Common myeloid progenitor, CD34-positive (primary cell): ENCODE results near the gene PTPRD.

Experiments
- CTCF ChIA-PET: fragments of 350-600 bp; sonication (Branson Sonifier 250); formaldehyde crosslinking; loops from one replicate; lab custom pipeline; 2021; ENCODE audit warnings: antibody characterized with exemption; lab: Charles Lee
- POLR2A ChIA-PET: fragments of 350-600 bp; sonication (Branson Sonifier 250); formaldehyde crosslinking; loops from one replicate; lab custom pipeline; 2021; ENCODE audit warnings: antibody characterized with exemption; lab: Charles Lee
- DNase-seq, 3 donors: peaks; one replicate each; pipeline versions ENCODE4 v3.0.0 to v3.0.0-alpha.2; 2013
- H3K27ac ChIP-seq, 2 experiments: 1 replicate in 1 of 2; 2 replicates in 1 of 2; pipeline ENCODE4 v1.7.0; 2013; ENCODE audit warnings: inconsistent platforms in 2 of 2, low read length in 2 of 2, mild to moderate bottlenecking in 2 of 2, low read depth in 1 of 2, moderate library complexity in 1 of 2; ENCODE audit not compliant: severe bottlenecking in 2 of 2, insufficient read depth in 1 of 2, poor library complexity in 1 of 2
- H3K27me3 ChIP-seq, 5 experiments: replicated peaks in 2 of 5; 1 replicate in 3 of 5; 2 replicates in 2 of 5; pipeline versions ENCODE4 v1.6.1 to v1.7.0; 2013; ENCODE audit warnings: low read length in 4 of 5, mild to moderate bottlenecking in 2 of 5, moderate library complexity in 2 of 5, inconsistent platforms in 1 of 5; ENCODE audit not compliant: insufficient read depth in 5 of 5, control insufficient read depth in 4 of 5
- H3K36me3 ChIP-seq, 4 experiments: 1 replicate in 2 of 4; 2 replicates in 2 of 4; pipeline versions ENCODE4 v1.6.1 to v1.7.0; 2013; ENCODE audit warnings: low read length in 3 of 4, control low read depth in 1 of 4, mild to moderate bottlenecking in 1 of 4; ENCODE audit not compliant: control insufficient read depth in 4 of 4, insufficient read depth in 4 of 4
- H3K4me1 ChIP-seq, 4 experiments: 1 replicate in 3 of 4; 2 replicates in 1 of 4; pipeline versions ENCODE4 v1.6.1 to v1.7.1; 2013; ENCODE audit warnings: low read length in 3 of 4, mild to moderate bottlenecking in 3 of 4, control low read depth in 1 of 4, inconsistent platforms in 1 of 4, moderate library complexity in 1 of 4; ENCODE audit not compliant: control insufficient read depth in 4 of 4, insufficient read depth in 4 of 4; ENCODE audit errors: control extremely low read depth in 1 of 4
- H3K4me3 ChIP-seq, 7 experiments: 1 replicate in 4 of 7; 2 replicates in 3 of 7; pipeline versions ENCODE4 v1.5.1 to v1.7.0; 2013; ENCODE audit warnings: mild to moderate bottlenecking in 7 of 7, low read length in 6 of 7, moderate library complexity in 6 of 7, inconsistent platforms in 2 of 7, low read depth in 2 of 7, control low read depth in 1 of 7; ENCODE audit not compliant: insufficient read depth in 4 of 7, control insufficient read depth in 1 of 7; ENCODE audit errors: extremely low read depth in 1 of 7
- H3K9me3 ChIP-seq, 5 experiments: 1 replicate in 4 of 5; 2 replicates in 1 of 5; pipeline versions ENCODE4 v1.6.1 to v1.7.1; 2013; ENCODE audit warnings: low read length in 4 of 5, mild to moderate bottlenecking in 2 of 5, inconsistent platforms in 1 of 5, low read depth in 1 of 5, moderate library complexity in 1 of 5; ENCODE audit not compliant: control insufficient read depth in 4 of 5, insufficient read depth in 2 of 5; ENCODE audit errors: control extremely low read depth in 1 of 5
- WGBS: methylation state at CpG from one replicate; pipeline ENCODE4 v1.1.5; 2013; ENCODE audit not compliant: insufficient coverage; 5-methylcytosine and 5-hydroxymethylcytosine counted together

Gene PTPRD

DNA sequence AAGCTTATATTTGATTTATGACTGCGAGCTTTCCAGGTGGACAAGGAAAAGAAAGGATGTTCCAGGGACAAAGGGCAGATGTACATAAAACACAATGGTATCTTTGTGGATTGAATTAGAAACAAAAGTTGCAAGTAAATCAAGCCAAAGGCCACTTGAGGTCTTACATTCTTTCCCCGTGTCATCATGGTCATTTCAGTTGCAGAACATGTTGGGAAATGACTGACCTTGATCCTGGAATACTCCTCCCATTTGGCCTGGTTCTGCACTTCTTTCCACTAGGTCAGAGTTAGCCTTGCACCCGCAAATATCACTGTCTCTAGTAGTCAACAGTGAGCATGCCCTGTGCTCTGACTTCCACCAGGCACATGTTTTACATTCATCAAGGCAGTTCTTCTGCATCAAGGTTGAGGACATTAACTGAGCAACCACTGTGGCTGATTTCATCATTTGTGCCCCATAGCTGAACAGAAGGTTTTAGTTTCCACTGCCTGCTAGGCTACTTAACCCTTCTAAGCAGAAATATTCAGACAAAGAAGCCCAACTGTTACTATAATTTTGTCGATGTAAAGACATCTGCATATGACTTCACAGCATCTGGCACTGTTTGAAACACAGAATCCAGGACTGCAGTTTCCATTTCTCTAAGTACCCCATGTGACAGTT is 1651.5 kb downstream of the PTPRD start:
- H3K27ac ChIP-seq: no peak overlapping the region
- WGBS: 89% methylated on average over 4 of the region's 4 CpGs
- H3K4me1 ChIP-seq: no peaks in the 10 kb centered on the region
- no peaks in the 10 kb centered on the region for H3K36me3 ChIP-seq
- no peak for DNase-seq
- no peak overlapping the region for H3K4me3 ChIP-seq
- no peaks in the 10 kb centered on the region for H3K9me3 ChIP-seq
- POLR2A ChIA-PET: no interaction called here
- CTCF ChIA-PET: no interaction called here
- no peaks in the 10 kb centered on the region for H3K27me3 ChIP-seq

DNA sequence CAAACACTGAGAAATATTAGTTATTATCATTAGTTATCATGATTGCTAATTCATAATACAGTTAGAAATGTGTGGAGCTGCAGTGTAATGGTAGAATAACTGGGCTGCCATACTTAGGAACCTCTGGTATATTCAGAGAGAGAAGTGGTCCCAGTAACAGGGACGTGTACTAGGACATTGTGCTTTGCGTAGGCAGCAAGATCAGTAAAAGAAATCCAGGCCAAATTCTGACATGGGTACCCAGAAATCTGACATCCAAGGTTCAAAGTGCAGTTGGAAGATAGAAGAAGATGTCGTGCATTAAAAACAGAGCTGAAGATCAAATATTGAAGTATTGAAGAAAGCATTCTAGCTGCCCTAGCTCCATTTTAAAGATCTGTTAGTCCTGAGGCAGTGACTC is 1652.5 kb downstream of the PTPRD start:
- POLR2A ChIA-PET: no interaction called here
- Histone ChIP-seq H3K9me3 (no peaks in the 10 kb centered on the region), H3K27ac (no peak overlapping the region), H3K36me3 (no peaks in the 10 kb centered on the region), H3K4me3 (no peak overlapping the region), H3K4me1 (no peaks in the 10 kb centered on the region), H3K27me3 (no peaks in the 10 kb centered on the region)
- no peak for DNase-seq
- CTCF ChIA-PET: no interaction called here
- WGBS: 100% methylated on average over 3 of the region's 3 CpGs

DNA sequence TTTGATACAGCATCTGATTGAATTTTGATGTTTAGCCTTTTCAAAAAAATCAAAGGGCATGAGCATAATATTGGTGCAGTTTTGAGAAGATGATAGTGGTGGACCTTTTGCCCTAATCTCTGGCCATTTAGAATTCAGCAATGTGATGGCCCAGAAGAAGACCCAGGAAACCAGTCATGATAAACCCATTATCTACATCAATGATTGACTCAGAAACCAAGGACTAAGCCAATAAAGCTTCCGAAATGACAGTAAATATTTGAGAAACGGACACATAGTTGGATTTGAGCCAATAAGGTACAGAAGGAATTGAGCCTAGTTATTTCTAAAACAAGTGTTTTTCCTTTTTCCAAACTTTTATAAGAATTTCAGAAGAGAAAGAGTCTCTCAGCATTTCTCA is 1654.4 kb downstream of the PTPRD start:
- no peaks in the 10 kb centered on the region for H3K36me3 ChIP-seq
- no peak overlapping the region for H3K4me3 ChIP-seq
- DNase-seq: no peak
- no peaks in the 10 kb centered on the region for H3K27me3 ChIP-seq
- no CpG with 5 or more reads among the region's 2 CpGs for WGBS
- CTCF ChIA-PET: no interaction called here
- H3K27ac ChIP-seq: no peak overlapping the region
- POLR2A ChIA-PET: no interaction called here
- no peaks in the 10 kb centered on the region for H3K9me3 ChIP-seq
- no peaks in the 10 kb centered on the region for H3K4me1 ChIP-seq

DNA sequence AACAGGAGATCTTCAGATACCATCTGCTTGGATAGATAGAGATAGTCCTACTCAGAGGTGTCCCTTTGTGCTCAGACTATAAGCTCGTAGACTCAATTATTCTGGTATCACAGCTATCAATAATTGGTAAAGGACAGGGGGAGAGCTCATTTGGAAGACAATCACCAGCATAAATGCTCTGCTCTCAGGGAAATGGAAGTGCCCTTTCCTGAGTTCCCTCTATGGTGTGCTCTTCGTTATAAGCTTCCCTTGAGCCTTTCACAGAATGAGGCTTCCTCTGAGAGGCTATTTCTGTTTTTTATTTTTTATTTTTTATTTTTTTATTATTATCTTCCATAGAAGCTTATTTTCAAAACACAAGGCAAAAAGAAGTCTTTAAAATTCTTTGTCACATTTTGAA is 1657.5 kb downstream of the PTPRD start:
- no peak for DNase-seq
- Histone ChIP-seq H3K4me1 (no peaks in the 10 kb centered on the region), H3K36me3 (no peaks in the 10 kb centered on the region), H3K4me3 (no peak overlapping the region), H3K27ac (no peak overlapping the region), H3K27me3 (no peaks in the 10 kb centered on the region), H3K9me3 (no peaks in the 10 kb centered on the region)
- CTCF ChIA-PET: no interaction called here
- POLR2A ChIA-PET: no interaction called here
- 86% methylated on average over 1 of the region's 2 CpGs for WGBS

DNA sequence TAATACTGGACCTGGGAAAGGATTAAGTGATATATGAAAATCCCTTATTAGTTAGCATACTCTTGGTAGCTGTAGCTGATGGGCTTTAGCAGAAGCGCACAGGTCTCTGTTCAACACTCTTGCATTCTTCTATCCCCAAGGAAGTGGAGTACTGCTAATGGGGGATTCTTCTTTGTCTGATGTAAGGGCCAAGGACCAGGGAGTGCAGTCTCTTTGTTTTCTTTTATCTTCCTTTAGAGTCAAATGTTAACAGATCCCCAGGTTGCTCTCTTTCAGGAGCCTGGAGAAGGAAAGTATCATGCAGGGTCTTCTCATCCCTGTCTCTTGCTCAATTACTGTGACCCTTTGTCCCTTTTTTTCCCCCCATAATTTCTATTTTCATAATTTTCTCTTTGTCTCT is 1666.3 kb downstream of the PTPRD start:
- Histone ChIP-seq H3K36me3 (no peaks in the 10 kb centered on the region), H3K9me3 (no peaks in the 10 kb centered on the region), H3K27me3 (no peaks in the 10 kb centered on the region), H3K4me1 (no peaks in the 10 kb centered on the region), H3K4me3 (no peak overlapping the region), H3K27ac (no peak overlapping the region)
- ChIA-PET POLR2A (no interaction called here), CTCF (no interaction called here)
- DNase-seq: no peak
- WGBS: 100% methylated on average over 1 of the region's 1 CpG

DNA sequence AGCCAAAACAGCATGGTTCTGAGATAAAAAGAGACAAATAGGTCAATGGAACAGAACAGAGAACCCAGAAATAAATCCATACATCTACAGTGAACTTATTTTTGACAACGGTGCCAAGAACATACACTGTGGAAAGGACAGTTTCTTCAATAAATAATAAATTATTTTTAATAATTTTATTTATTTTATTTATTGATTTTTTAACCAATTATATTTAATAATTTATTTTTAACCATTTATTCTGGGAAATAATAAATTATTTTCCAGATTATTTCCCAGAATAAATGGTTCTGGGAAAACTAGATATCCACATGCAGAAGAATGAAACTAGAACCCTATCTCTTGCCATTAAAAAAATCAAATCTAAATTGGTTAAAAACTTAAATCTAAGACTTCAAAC is 1669.4 kb downstream of the PTPRD start:
- ChIA-PET CTCF (no interaction called here), POLR2A (no interaction called here)
- no peak overlapping the region for H3K4me3 ChIP-seq
- no peak for DNase-seq
- H3K4me1 ChIP-seq: no peaks in the 10 kb centered on the region
- WGBS: no CpG with 5 or more reads among the region's 1 CpG
- no peaks in the 10 kb centered on the region for H3K9me3 ChIP-seq
- H3K27me3 ChIP-seq: peaks cover 0 to 2% (median 0%) of the 10 kb centered on the region in 5 experiments
- H3K27ac ChIP-seq: no peak overlapping the region
- no peaks in the 10 kb centered on the region for H3K36me3 ChIP-seq

DNA sequence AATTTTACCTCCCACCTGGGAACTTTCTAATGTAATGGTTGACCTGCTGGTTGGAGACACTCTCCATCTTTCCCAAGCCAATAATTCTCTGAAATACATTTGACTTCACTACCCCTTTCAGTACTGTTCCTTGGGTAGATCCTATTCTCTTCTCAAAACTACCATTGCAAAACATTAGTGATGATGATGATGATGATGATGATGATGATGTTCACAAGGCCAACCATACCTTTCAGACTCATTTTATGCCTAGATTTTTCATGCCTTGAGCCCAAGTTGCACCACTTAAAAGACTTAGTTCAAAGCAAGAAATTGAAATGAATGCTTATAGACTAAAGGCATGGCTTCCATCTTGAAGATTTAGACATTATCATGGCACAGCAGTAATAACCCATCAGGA is 1672.2 kb downstream of the PTPRD start:
- Histone ChIP-seq H3K27me3 (peaks cover 0 to 2% (median 0%) of the 10 kb centered on the region in 5 experiments), H3K27ac (no peak overlapping the region), H3K9me3 (no peaks in the 10 kb centered on the region), H3K4me1 (no peaks in the 10 kb centered on the region), H3K4me3 (no peak overlapping the region), H3K36me3 (no peaks in the 10 kb centered on the region)
- no peak for DNase-seq
- POLR2A ChIA-PET: no interaction called here
- CTCF ChIA-PET: no interaction called here
